Activated CD8-positive, alpha-beta memory T cell treated with anti-CD3 and anti-CD28 coated beads for 24 hours (primary cell): ENCODE results near the gene KRT2.
"Not testable (repeated sequence)": the region's sequence is repeated elsewhere in the genome, so short reads cannot be mapped to it uniquely, and the experiment has no call there.

ENCODE experiments used
- DNase-seq: peaks from one replicate; pipeline ENCODE4 v3.0.0-alpha.2; 2020

KRT2 gene

DNA sequence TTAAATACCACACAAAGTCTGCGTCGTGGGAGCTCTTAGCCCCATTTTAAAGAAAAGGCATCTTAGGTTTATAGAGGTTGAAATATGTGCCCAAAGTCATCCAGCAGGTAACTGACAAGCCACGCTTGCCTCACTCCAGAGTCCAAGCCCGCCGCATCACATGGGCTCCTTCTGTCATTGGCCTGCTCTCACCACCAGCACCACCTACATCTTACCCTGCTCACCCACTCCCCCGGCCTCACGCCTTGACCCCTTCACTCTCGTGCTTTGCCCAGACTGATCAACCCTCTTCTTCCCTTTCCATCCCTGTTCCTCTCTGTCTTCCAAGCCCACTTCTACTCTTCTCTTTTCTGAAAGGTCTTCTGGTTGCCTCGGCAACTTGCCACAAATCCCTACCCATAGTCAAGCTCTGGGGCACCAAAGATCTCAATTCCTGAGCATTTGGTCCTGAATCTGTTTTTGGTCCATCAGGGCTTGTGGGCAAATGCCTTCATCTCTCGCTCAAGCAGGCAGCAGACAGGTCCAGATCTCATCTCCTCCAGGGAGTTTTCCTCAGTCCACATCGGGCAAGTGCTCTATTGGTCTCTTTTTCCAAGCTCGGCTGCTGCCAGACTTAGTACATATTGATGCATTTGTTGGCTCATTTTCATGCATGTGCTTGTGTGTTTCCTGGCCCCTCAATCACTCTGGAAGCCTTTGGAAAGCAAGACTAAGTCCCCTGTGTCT lies 31.7 kb upstream of the KRT2 start:
- no peak for DNase-seq

GRCh38 chr12:52682938-52683574 lies 31.0 kb upstream of the KRT2 start:
- no peak for DNase-seq

- no peak for DNase-seq
Observed at GRCh38 chr12:52682381-52682660, 30.3 kb upstream of the KRT2 start.

DNA sequence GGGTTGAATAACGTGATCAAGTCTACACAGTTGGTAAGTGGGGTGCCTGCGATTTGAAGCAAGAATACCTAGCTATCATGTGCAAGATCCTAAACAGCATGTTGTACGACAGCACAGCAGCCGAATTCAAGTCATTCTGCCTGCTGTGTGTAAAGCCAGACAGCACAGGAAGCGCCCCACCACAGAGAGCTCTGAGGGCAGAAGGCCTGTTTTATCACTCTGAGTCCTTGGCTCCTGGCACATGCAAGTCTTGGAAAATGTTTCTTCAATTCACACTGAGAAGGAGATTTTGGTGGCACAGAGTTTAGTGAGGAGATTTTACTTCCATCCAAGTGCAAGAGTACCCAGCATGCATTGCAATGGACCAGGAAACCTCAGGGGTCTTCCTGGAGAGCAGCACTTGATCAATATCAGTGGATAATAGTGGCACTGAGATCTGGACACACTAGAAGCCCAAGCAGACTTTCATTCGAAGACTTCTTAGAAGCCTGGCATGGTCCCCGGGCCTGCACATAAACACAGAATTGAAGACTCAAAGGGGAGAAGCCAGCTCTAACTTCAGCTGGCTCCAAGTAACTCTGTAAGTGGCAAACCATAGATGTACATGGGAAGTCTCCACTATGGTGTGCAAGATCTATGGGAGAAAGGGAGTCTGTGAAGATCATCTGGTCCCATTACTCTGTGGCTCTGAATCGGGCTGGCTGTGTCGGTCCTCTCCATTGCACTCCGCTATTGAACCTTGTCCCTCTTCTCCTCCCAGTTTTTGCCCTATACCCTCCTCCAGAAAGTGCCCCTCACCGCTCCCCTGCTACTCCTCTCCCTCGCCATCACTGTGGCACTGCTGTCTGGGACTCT lies 29.7 kb upstream of the KRT2 start:
- no peak for DNase-seq

DNA sequence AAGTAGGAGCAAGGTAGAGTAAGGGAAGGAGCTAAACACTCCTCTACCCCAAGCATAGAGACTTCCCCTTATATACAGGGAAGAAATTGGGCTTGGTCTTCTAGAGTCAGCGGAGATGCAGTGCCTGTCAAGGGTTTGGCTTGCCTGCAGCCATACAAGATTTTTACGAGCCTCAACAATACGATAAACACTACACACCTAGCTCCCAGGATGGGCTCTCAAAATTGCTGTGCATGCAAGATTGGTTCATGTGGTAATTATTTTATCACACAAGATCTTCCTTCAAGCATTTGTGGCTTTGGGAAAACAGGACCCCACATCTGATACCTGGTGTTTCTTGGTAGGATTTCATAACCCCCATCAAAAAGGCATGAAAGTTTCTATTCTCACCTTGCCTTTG lies 28.4 kb upstream of the KRT2 start, which contains the start of gene KRT1:
TSS of gene KRT1 (minus strand) at position 45 of the 400 bp plus-strand sequence. CDS start 59 bp downstream, outside the sequence.
- no peak for DNase-seq

DNA sequence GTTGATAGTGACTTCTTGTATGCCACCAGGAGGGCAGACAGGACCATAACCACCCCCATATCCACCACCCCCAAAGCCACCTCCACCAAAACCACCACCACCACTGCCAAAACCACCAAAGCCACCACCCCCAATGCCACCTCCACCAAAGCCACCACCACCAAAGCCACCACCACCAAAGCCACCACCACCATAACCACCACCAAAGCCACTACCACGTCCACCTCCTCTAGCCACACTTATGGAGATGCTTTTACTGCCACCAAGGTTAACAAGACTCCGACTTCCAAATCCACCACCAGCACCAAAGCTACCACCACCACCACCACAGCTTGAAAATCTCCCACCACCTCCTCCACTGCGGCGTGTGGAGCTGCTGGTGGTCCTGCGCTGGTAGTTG lies 27.9 kb upstream of the KRT2 start:
- no peak for DNase-seq

GRCh38 chr12:52677671-52678070 lies 25.7 kb upstream of the KRT2 start:
- no peak for DNase-seq

DNA sequence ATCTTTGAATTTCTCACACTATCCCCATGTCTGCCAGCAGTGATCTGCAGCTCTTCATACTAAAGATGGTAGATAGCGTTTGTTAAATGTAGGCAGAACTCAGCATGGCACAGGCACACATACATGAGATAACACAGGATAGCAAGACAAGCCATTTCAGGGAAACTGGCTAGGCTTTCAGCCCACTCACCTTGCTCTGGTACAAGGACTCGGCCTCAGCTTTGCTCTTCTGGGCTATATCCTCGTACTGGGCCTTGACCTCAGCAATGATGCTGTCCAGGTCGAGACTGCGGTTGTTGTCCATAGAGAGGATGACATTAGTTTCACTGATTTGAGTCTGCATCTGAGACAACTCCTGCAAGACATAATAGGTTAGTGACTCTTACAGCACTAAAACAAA lies 25.1 kb upstream of the KRT2 start:
- DNase-seq = no peak

DNA sequence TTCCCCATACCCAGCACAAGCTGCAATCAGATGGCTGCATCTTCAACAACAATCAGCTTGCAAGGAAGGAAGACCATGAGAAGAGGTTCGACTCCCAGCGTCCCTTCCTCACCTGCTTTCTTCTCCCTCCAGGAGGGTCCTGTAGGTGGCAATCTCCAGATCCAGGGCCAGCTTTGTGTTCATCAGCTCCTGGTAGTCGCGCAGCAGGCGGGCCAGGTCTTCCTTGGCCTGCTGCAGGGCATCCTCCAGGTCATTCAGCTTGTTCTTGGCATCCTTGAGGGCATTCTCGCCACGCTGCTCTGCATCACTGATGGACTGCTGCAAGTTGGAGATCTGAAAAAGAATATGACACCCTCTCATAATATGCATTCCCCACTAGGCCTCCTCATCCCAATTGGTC lies 24.2 kb upstream of the KRT2 start:
- DNase-seq = no peak

DNA sequence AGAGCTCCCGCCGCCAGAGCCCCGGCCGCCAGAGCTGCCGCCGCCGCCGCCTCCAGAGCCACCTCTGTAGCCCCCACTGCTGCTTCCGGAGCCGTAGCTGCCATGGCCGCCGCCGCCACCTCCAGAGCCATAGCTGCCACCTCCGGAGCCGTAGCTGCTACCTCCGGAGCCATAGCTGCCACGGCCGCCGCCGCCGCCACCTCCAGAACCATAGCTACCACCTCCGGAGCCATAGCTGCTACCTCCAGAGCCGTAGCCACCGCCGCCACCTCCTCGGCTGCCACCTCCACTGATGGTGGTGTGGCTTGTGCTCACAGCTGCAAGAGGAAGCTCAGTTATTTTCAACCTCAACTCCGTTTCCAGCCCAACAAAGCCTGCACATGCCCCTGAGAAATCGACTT lies 23.3 kb upstream of the KRT2 start:
- DNase-seq = no peak

- no peak for DNase-seq
Observed at GRCh38 chr12:52674433-52674775, 22.4 kb upstream of the KRT2 start.

GRCh38 chr12:52673713-52674432 lies 21.9 kb upstream of the KRT2 start:
- no peak for DNase-seq

- no peak for DNase-seq
Observed at GRCh38 chr12:52673217-52673616, 21.2 kb upstream of the KRT2 start.

DNA sequence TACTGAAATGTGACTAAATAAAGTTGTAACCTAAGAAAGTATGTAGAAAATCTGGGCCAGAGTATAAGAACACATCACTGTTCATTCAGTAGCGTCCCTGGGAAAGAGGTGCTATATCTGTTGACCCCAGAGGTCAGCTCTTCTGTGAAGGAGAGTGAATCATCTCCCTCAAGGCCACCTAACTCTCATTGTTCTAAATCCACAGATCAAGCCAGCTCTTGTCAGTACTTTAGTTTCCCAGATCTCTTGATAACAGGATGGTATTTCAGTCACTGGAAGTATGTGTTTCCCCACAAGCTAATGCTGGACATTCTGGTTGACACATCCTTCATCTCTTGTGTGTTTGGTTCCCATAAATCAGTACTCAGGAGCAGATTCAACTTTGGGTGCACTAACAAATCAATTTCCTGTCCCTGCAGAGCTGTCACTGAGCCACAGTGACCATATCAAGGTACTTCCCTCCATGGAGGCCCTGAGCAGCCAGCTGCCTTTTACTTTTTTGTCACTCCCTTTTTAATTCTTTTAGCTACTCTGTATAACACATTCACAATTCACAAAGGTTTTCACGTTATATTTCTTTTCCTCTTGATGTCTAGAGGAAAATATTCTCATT lies 20.4 kb upstream of the KRT2 start:
- no peak for DNase-seq

DNA sequence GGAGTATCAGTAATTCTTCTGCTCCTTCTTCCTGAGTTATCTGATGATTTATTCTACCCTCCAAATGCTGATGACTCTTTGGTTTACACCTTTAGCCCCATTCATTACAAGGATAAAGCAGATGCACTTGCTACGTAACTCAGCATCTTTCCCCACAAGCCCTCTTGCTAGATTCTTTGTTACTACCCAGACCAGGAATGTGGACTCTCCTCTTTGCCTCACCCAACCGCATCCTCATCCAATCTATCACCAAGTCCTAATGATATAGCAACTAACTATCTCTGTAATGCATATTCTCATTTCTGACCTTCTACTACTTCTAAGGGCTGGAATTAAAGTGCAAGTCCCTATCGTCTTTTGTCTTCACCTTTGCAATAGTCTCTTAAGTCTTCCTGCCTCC lies 18.9 kb upstream of the KRT2 start:
- no peak for DNase-seq

DNA sequence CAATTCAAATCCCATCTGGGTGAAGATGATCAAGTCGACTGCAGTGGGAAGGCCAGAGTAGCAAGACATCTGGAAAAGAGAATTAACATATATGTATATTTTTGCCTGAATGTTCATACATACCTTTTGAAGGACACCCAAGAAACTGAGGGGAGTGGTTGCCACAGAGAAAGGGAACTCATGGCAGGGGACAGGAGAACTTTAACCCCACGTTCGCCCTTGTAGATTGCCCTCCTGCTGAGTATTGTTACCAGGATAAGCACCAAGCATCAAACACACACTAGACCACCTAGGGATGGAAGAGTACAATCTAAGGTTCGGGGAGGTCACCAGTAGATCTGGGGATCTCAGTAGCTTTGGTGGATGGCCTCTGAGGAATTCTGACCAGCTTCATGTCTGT lies 18.5 kb upstream of the KRT2 start:
- no peak for DNase-seq

DNA sequence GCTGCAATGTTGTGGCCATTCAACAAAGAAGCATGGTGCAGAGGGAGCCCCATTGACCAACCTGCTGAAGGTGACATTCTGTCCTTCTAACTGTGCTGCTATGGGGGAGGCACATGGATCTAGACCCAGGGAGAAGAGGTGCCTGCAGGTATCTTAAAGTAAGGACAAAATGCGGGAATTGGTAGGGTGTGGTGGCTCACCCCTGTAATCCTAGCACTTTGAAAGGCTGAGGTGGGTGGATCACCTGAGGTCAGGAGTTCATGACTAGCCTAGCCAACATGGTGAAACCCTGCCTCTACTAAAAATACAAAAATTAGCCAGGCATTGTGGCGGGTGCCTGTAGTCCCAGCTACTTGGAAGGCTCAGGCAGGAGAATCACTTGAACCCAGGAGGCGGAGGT lies 17.9 kb upstream of the KRT2 start:
- not testable (repeated sequence) for DNase-seq

GRCh38 chr12:52669426-52669825 lies 17.4 kb upstream of the KRT2 start:
- no peak for DNase-seq

DNA sequence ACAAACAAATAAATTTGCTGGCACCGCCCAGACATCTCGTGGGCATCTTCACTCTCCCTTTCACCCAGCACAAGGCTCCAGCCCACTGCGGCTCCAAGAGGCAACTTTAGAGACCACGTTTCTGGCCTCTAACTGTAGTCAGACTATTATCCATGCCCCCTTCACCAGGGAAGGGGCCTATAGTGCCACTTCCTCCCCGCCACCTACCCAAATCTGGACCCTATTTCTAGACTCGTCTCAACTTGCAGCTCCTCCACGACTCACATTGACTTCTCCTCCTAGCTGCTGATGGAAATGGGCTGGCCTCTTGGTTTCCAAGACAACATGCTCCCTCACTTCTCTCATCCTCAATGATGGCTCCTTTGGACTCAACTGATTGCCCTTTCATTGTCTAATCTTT lies 15.9 kb upstream of the KRT2 start:
- no peak for DNase-seq

- DNase-seq = no peak
Observed at GRCh38 chr12:52667509-52667908, 15.5 kb upstream of the KRT2 start.

- no peak for DNase-seq
Observed at GRCh38 chr12:52666471-52666870, 14.5 kb upstream of the KRT2 start.

DNA sequence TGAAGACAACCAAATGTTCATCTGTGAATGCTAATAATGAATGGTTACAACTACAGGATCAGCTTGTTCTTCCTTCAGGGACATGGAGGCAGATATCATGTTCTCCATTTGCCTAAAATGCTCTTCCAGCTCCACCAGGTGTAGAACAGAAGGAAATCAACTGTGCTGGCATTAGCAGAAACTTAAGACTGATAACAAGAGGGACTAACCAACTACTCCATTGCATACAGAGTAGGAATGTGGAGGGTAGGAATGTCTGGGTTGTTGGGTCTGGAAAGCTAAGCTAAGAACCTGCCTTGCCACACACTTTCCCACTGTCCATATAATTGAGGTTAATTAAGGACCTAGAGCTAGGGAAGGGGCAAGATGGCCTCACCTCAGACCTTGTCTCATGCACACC lies 11.4 kb upstream of the KRT2 start:
- no peak for DNase-seq

- DNase-seq = no peak
Observed at GRCh38 chr12:52662918-52663229, 10.9 kb upstream of the KRT2 start.
